NCI-H2029 treated with DMSO at 0.1 percent for 48 hours (cell line): ENCODE measurements around the gene TAS2R5.
"Not testable (repeated sequence)": the region's sequence is repeated elsewhere in the genome, so short reads cannot be mapped to it uniquely, and the experiment has no call there.

Experiments used
- DNase-seq: peaks from one replicate; lab custom pipeline; 2025; lab: John Stamatoyannopoulos, UW

TAS2R5 gene

GRCh38 chr7:141789917-141790316 is at the start of gene TAS2R5:
Gene TAS2R5, plus strand, starts transcription at chr7:141790217. Its CDS starts 145 bp downstream, at chr7:141790362.
- DNase-seq = no peak

GRCh38 chr7:141742229-141742628 is 47.8 kb upstream of the TAS2R5 start:
- DNase-seq = no peak

DNA sequence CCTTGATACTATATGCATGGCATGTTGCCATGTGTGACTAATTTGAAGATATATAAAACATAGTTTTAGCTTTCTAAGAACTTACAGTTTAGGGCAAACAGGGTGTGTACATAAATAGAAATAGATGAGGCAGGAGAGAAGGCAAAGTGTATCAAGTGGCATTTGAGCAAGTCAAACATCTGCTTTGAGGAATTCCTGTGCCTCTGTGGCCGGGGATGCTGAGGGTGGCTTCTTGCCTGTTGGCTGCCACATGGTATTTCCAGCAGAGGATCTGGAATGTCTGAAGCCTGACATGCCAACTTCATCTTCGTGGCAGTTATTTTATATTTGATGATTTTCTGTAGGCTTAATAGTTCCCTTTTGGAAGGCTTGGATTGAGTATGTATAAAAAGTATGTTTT is 45.9 kb upstream of the TAS2R5 start:
- no peak for DNase-seq

DNA sequence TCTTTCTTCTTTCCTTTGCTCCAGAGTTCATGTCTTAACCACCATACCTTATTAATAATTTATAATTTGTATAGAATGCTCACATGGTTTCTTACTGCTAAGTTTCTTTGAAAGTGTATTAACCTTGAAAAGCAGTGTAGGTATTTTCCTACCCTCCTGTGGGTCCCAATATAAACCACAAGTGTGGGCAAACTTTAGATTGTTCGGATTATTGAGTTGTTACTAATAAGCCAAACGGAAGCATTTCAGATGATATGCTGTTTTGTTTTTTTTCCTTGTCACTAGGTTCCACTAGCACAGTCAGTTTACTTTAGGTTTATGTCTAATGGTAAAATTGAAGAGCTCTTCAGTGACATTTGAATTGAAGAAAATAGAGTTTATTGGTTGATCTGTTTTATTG is 41.6 kb upstream of the TAS2R5 start:
- no peak for DNase-seq

- DNase-seq = not testable (repeated sequence)
Observed at GRCh38 chr7:141751904-141752303, 38.1 kb upstream of the TAS2R5 start.

DNA sequence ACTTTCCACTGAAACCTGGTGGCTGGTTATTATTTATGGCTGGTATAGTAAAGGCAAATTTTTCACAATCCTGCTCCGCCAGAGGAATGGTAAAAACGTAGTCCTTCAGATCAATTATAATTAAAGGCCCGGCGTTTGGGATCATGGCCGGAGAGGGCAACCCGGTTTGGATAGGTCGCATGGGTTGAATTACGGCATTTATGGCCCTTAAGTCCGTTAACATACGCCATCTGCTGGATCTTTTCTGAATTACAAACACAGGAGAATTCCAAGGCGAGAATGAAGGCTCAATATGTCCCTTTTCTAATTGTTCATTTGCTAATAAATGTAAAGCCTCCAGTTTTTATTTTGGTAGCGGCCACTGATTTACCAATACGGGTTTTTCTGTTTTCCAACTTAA is 37.4 kb upstream of the TAS2R5 start:
- DNase-seq = no peak

DNA sequence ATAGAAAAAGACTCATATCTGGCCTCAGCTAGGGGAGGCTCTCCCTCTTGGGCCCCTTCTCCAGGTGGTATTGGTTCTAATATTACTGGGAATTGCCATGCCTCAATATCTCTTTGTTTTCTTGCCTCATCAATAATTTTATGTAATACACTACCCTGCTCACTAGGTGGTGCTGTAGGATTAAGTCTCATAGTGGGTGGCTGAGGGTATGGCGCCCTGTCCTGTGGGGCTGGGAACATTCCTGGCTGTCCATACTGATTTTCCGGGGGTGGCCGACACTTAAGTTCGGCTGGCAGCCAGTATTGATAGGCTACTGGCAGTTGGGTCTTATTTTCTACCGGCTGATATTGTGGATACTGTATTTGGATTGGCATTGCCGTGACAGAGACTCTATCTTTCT is 35.1 kb upstream of the TAS2R5 start:
- DNase-seq = no peak

DNA sequence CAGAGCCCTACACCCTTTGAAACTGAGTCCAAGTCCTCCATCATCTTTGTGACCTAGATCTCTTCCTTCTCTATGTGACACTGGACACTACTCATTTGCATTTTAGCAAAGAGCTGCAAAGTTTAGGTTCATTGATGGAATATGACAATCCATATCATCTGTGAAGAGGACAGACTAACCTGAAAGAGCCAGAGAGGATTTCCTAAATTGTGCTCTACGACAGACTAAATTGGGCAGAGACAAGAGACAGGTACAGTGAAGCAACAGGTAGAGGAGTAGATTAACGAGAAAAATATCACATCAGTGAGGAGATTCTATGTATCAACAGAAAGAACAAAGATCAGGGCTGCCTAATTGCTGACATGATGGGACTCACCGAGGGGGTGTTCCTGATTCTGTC is 26.2 kb upstream of the TAS2R5 start, which contains the start of gene TAS2R3:
TSS of gene TAS2R3 (plus strand) at position 301 of the 400 bp plus-strand sequence. CDS start at position 363, 62 bp downstream.
- DNase-seq = no peak

DNA sequence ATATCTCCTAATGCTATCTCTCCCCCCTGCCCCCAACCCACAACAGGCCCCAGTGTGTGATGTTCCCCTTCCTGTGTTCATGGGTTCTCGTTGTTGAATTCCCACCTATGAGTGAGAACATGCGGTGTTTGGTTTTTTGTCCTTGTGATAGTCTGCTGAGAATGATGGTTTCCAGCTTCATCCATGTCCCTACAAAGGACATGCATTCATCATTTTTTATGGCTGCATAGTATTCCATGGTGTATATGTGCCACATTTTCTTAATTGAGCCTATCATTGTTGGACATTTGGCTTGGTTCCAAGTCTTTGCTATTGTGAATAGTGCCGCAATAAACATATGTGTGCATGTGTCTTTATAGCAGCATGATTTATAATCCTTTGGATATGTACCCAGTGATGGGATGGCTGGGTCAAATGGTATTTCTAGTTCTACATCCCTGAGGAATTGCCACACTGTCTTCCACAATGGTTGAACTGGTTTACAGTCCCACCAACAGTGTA is 19.9 kb upstream of the TAS2R5 start:
- DNase-seq = not testable (repeated sequence)

DNA sequence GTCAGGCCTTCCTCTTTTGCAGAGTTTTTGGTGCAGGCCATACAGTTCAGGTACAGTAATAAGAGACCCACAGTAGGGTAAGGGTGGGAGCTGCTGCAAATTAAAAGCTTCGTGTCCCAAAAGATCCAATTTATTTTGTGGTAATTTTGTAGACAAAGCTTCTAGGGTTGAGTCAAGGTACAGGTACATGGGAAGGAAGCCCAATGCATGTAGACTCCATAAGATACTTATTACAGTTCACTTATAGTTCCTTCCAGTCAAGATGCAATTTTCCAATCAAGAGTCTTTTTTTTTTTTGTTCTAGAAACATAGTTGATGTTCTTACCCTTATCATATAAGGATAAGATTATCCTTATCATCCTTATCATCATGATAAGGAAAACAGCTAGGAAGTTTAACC is 13.6 kb upstream of the TAS2R5 start, which contains the start of gene TAS2R4:
TSS of gene TAS2R4 (plus strand) at position 301 of the 400 bp plus-strand sequence. CDS start 1,815 bp downstream, outside the sequence.
- DNase-seq = no peak

GRCh38 chr7:141785706-141786552 is 4.1 kb upstream of the TAS2R5 start:
- peak; percentile 70 for DNase-seq

- DNase-seq = no peak
Observed at GRCh38 chr7:141788296-141788695, 1.7 kb upstream of the TAS2R5 start.

- DNase-seq = no peak
Observed at GRCh38 chr7:141792526-141792925, 2.5 kb downstream of the TAS2R5 start.

GRCh38 chr7:141820067-141820466 is 30.1 kb downstream of the TAS2R5 start:
- DNase-seq = no peak

DNA sequence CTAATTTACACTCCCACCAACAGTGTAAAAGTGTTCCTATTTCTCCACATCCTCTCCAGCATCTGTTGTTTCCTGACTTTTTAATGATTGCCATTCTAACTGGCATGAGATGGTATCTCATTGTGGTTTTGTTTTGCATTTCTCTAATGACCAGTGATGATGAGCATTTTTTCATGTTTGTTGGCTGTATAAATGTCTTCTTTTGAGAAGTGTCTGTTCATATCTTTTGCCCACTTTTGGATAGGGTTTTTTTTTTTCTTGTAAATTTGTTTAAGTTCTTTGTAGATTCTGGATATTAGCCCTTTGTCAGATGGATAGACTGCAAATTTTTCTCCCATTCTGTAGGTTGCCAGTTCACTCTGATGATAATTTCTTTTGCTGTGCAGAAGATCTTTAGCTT is 32.4 kb downstream of the TAS2R5 start:
- not testable (repeated sequence) for DNase-seq

GRCh38 chr7:141837683-141838082 is 47.7 kb downstream of the TAS2R5 start:
- DNase-seq = peak; percentile 28

GRCh38 chr7:141838581-141838980 is 48.6 kb downstream of the TAS2R5 start:
- no peak for DNase-seq

GRCh38 chr7:141839256-141839655 is 49.2 kb downstream of the TAS2R5 start:
- DNase-seq = no peak

DNA sequence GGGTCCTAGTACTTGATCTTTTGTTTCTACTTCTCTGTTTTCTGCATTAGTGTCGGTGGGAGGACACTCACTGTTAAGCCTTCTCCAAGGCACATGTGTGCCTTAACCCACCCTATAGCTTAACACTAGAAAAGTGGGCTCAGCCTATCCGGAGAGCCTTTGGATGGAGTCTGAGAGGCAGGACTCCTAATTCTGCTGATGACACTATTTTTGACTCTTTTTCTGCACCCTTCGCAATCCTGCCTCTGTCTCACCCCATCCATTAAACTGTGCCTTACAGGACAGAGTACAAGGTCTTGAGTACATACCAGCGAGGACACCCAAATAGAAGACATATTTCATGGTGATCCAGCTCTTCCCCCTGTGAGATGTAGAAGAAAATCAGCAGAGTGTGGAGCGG is 50.7 kb downstream of the TAS2R5 start:
- DNase-seq = no peak
